OCI-M2 (cell line): ENCODE results near the gene HILPDA.
A peak's percentile ranks its signal among the peaks of the same experiment; 100 is the strongest.
"Not testable (repeated sequence)": the region's sequence is repeated elsewhere in the genome, so short reads cannot be mapped to it uniquely, and the experiment has no call there.

ENCODE experiments used
- DNase-seq: peaks from one replicate; lab custom pipeline; 2025; ENCODE audit not compliant: unreplicated experiment; lab: John Stamatoyannopoulos, UW

HILPDA gene

GRCh38 chr7:128431221-128431620 is 24.5 kb upstream of the HILPDA start:
- no peak for DNase-seq

- DNase-seq: no peak
These were observed 23.9 kb upstream of the HILPDA start for GRCh38 chr7:128431754-128432153.

DNA sequence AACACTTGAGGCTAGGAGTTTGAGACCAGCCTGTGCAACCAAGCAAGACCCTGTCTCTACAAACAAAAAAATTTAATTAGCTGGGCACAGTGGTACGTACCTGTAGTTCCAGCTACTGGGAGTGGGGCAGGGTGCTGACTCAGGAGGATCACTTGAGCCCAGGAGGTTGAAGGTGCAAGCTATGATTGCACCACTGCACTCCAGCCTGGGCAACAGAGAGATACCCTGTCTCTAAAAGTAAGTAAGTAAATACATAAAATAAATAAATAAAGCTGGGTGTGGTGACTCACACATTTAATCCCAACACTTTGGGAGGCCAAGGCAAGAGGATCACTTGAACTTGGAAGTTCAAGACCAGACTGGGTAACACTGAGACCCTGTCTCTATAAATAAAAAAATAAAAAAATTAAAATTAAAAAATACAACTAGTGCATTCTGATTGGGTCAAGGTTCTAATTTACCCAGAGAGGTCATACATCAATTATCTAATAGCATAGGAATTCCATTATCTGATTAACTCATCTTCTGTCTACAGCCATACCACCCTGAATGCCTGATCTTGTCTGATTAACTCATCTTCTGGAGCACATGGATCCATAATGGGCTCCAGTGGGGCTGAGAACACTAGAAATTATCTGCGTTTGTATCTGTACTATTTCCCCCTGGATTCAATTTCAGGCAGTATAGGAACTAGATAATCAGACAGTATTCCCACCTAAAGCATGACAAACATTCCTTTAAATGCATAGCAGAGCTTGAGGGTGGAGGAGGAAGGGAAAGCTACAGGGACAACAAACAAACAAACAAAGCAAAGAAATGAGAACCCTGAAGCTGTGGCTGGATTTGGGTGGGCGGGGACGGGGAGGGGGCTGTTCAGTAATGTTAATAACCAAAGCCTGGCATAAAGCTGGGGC is 21.0 kb upstream of the HILPDA start:
- no peak for DNase-seq

GRCh38 chr7:128435327-128435686 is 20.4 kb upstream of the HILPDA start:
- no peak for DNase-seq

- DNase-seq: peak; percentile 72
These were observed 18.0 kb upstream of the HILPDA start for GRCh38 chr7:128437426-128438332.

- no peak for DNase-seq
These were observed 13.3 kb upstream of the HILPDA start for GRCh38 chr7:128442356-128442755.

DNA sequence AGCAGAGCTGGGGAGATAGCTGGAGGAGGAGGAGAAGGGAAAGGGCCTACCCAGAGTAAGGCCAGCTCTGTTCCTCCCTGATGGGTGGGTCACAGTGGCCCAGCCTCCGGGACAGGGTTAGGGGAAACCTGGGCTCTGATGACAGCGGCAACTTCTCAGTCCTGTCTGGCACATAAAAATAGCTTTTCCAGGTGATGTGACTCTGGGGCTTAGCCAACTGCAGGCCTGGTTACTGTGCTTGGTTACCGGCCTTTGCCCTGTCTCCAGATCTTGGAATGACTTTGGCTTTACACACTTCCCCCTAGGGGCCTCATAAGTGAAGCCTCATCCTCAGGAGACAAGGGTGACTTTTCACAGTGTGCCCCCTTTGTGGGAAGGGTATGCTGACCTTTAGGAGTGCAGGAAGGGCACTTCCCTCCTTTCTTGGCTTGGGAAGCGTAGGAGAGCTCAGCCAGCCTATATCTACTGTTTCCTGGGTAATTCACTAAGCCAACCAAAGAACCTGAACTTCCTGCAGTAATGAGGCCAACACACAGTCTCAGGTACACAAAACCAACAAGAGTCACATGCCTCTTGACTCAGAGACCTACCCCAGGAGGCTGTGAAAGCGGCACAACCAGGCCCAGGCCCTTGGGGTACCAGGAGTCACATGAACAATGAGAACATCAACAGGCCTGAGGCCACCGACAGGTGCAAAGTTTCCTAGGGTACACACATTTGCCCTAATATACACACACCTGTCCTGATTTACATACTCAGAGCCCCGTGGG is 11.7 kb upstream of the HILPDA start:
- DNase-seq: no peak

DNA sequence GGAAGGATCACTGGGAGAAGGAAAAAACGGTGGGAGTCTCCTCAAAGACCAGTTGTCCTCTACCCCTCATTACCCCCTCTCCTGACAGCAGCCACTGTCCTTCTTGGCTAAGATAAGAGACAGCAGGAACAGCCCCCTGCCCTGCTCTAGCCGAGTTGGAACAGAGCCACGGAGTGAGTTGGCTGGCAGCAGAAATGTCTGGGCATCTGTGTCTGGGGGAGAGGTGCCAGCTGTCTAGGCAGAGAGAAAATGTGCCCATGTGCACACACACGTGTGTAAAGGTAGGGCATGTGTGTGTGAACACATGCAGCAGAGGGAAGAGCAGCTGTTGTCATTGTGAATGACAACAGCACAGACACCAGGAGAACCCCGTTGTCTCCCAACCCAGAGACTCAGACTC is 9.4 kb upstream of the HILPDA start:
- no peak for DNase-seq

DNA sequence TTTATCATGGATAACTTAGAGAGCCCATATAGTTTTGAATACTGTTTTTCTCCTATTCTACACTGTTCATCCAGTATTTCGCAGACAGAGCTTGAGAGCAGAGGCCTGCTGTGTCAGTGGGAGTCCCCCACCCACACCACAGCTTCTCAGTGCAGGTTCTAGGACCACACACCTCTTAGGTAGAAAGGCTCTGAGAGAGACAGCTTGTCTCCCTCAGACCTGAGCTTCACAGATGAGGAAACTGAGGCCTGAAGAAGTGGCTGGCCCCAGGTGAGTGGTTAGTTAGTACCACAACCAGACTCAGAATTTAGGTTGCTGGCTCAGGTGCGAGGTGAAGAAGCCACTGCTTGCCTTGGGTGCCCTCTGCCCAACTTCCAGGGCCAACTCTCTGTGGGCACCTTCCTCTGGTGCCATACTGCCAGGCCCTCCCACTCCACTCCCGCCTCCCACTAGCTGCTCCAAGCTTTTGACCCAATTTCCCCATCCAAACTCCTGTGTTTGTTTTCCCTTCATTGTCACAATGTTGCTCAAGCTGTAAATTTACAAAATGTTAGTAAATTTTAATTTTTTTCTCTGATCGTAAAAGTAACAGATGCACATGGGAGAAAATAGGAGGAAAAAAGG is 7.6 kb upstream of the HILPDA start:
- DNase-seq: no peak

DNA sequence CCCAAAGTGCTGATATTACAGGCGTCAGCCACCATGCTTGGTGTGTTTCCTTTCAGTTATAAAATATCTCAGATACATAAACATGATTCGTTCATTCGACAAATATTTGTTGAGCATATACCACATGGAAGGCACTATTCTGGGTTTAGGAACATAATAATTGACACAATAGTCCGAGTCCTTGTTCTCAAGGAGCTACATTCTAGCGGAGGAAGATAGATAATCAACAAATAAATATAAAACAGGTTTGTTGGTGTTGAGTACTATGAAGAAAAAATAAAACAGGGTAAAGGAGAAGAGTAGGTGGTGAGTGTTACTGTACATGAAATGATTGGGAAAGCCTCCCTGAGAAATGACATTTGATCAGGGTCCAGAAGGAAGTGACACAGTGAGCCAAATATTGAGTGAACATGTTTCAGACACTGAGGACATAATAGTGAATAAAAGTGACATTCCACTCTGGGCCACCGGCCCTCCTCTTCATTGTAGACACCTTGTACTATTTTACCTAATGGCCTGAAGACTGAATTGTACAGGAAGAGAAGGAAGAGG is 6.9 kb upstream of the HILPDA start:
- DNase-seq: no peak

GRCh38 chr7:128450409-128450808 is 5.3 kb upstream of the HILPDA start:
- no peak for DNase-seq

DNA sequence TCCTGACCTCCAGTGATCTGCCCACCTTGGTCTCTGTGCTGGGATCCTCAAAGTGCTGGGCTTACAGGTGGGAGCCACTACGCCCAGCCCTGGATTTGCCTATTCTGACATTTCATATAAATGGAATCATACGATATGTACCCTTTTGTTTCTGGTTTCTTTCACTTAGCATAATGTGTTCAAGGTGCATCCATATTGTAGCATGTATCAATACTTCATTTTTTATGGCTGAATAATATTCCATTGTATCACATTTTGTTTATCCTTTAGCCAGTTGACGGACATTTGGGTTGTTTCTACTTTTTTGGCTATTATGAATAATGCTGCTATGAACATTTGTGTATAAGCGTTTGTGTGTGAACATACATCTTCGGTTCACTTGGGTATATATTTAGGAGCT is 4.8 kb upstream of the HILPDA start:
- DNase-seq: no peak

DNA sequence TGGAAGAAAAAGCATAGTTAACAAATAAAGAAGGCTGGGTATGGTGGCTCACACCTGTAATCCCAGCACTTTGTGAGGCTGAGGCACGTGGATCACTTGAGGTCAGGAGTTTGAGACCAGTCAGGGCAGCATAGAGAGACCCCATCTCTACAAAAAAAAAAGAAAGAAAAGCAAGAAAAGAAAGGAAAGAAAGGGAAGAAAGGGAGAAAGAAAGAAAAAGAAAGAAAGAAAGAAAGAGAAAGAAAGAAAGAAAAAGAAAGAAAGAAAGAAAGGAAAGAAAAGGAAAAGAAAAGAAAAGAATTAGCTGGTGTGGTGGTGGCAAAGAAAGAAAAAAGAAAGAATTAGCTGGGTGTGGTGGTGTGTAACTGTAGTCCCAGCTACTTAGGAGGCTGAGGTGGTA is 3.1 kb upstream of the HILPDA start:
- DNase-seq: no peak

DNA sequence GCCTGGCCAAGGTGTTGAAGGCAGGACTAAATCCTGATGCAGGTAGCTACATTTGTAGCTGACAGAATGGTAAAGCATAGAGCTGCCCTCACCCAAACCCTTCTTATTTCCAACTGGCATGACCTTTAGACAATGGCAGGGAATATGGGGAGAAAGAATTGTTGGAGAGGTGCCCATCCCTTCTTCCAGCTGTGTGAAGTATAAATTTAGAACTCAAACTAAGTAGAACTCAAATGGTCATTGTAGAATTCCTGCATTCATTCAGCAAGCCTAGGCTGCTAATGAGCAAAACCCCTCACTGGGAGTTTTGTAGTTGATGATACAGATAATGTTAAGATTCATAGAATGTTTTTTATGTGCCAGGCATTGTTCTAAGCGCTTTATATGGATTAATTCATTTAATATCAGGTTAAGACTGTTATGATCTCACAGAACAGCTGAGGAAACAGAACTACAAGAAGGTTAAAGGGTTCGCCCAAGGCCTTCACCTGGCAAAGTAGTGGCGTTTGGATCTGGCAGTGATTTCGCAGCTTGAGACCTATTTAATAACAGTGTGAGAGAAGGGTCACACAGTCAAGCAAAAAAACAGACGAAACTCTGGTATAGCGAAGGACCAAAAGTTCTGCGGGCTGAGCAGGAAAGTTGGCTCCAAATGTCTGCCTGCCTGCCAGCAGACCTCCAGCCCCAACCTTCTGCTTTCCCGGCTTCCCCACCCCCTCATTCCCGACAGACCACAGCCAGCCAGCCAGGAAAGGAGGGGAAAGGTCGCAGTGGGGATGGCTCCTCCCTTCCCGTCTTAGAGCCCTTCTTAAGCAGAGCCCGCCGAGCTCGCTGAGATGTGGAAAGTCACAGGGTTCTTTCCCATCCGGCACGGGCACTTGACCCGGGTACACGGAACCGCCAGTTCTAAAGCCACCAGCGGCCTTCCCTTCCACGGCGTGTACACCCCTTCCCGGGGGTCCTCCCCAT is 1.6 kb upstream of the HILPDA start:
- DNase-seq: no peak

DNA sequence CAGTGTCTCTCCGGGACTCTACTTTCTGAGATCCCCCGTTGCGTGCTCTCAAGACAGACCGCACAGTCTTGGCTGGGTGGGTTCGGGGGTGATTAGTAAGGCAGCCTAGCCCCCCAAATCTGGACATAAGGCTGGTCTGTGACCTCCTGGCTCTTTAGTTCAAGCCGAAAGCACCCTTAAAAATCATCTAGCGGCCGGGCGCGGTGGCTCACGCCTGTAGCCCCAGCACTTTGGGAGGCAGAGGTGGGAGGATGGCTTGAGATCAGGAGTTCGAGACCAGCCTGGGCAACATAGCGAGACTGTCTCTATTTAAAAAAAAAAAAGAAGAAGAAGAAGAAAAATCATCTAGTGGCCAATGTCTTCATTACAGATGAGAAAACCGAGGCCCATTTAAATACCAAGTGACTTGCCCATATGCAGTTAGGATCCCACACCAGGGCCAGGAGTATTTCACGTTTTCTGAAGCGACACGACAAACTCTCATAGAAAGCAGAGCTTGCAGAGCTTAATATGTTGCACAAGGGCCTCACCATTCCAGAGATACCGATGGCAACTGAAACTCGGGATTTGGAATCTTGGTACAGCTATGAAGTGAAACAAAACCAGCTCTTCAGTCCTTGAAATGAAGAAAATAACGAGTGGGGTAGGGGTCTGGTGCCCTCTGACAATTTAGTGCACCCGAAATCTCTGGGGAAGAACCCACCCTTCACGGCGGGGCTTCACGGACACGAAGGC is 703 bp upstream of the HILPDA start:
- no peak for DNase-seq

DNA sequence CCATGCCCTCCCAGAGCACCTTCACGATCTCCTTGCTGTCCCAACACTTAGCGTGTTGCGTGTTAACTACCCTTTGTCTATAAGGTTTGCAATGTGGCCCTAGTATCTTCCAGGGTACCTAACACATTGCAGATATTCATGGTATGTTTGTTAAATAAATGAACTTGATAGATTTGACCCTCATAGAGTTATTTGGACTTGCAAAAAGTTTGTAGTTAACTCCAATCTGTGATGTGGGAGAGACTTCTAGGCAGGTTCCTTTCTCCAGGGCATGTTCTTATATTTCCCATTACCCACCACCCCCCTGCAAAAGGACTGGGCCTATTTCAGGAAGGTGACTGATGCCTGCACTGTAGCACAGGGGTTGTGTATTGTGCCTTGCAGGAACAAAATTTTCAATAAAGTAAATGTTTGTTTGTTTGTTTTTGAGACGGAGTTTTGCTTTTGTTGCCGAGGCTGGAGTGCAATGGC is 612 bp downstream of the HILPDA start:
- no peak for DNase-seq

- not testable (repeated sequence) for DNase-seq
These were observed 1.7 kb downstream of the HILPDA start for GRCh38 chr7:128457385-128457784.

GRCh38 chr7:128458956-128459355 is 3.3 kb downstream of the HILPDA start:
- DNase-seq: no peak
